Activated CD4-positive, alpha-beta memory T cell treated with anti-CD3 and anti-CD28 coated beads for 36 hours (primary cell): ENCODE data around the gene CADPS. TPM values are rescaled to one million over a fixed set of nuclear protein-coding genes. Genes with fewer than 3 reads are reported as not detected.

Source experiments
- CTCF ChIA-PET: fragments of 350-600 bp; sonication (Branson Sonifier 250); formaldehyde crosslinking; loops from one replicate; lab custom pipeline; 2021; ENCODE audit warnings: antibody characterized with exemption, inconsistent platforms; lab: Charles Lee
- POLR2A ChIA-PET: fragments of 350-600 bp; sonication (Branson Sonifier 250); formaldehyde crosslinking; loops from one replicate; lab custom pipeline; 2021; ENCODE audit warnings: antibody characterized with exemption; lab: Charles Lee
- DNase-seq: peaks from one replicate; pipeline ENCODE4 v3.0.0-alpha.2; 2020
- H3K27ac Mint-ChIP-seq: one replicate; pipeline ENCODE4 v1.8.0; 2021; ENCODE audit warnings: mixed read lengths
- H3K27me3 Mint-ChIP-seq: one replicate; pipeline ENCODE4 v1.8.0; 2021; ENCODE audit warnings: mixed read lengths
- H3K36me3 Mint-ChIP-seq: one replicate; pipeline ENCODE4 v1.8.0; 2021; ENCODE audit warnings: mixed read lengths
- H3K4me1 Mint-ChIP-seq: one replicate; pipeline ENCODE4 v1.8.0; 2021; ENCODE audit warnings: low read depth, mixed read lengths
- H3K4me3 Mint-ChIP-seq: one replicate; pipeline ENCODE4 v1.8.0; 2021; ENCODE audit warnings: mild to moderate bottlenecking, mixed read lengths
- H3K9me3 Mint-ChIP-seq: one replicate; pipeline ENCODE4 v1.8.0; 2021; ENCODE audit warnings: mixed read lengths
- intact Hi-C: fragments of 100-400 bp; cut with micrococcal nuclease; formaldehyde crosslinking; loops from one replicate; pipeline ENCODE4 v1.15.1; 2023
- total RNA-seq, 2 experiments: library from RNA; stranded (reverse); gene quantifications; one replicate each; pipeline ENCODE4 v1.2.3, GENCODE V29; 2021

Gene CADPS
- total RNA-seq, 2 experiments from 2014 or later, result not detected

GRCh38 chr3:62630664-62631063, 244.6 kb downstream of the CADPS start:
- no peak overlapping the region for H3K4me3 Mint-ChIP-seq
- no peaks in the 10 kb centered on the region for H3K9me3 Mint-ChIP-seq
- H3K4me1 Mint-ChIP-seq, result no peaks in the 10 kb centered on the region
- ChIA-PET POLR2A (no interaction called here), CTCF (no interaction called here)
- H3K36me3 Mint-ChIP-seq, result no peaks in the 10 kb centered on the region
- peaks cover 1% of the 10 kb centered on the region for H3K27me3 Mint-ChIP-seq
- no peak overlapping the region for H3K27ac Mint-ChIP-seq
- no peak for DNase-seq
- intact Hi-C loops, result no loop called here

- no peaks in the 10 kb centered on the region for H3K36me3 Mint-ChIP-seq
- no peaks in the 10 kb centered on the region for H3K9me3 Mint-ChIP-seq
- DNase-seq, result no peak
- ChIA-PET CTCF (no interaction called here), POLR2A (no interaction called here)
- peaks cover 3% of the 10 kb centered on the region for H3K27me3 Mint-ChIP-seq
- H3K27ac Mint-ChIP-seq, result no peak overlapping the region
- intact Hi-C loops, result no loop called here
- no peak overlapping the region for H3K4me3 Mint-ChIP-seq
- H3K4me1 Mint-ChIP-seq, result no peaks in the 10 kb centered on the region
Observed at GRCh38 chr3:62625268-62625667, 249.9 kb downstream of the CADPS start.

GRCh38 chr3:62624185-62624584, 251.0 kb downstream of the CADPS start:
- Mint-ChIP-seq H3K27ac (no peak overlapping the region), H3K36me3 (no peaks in the 10 kb centered on the region), H3K4me1 (no peaks in the 10 kb centered on the region), H3K4me3 (no peak overlapping the region), H3K9me3 (no peaks in the 10 kb centered on the region), H3K27me3 (peaks cover 3% of the 10 kb centered on the region)
- POLR2A ChIA-PET, result no interaction called here
- CTCF ChIA-PET, result no interaction called here
- intact Hi-C loops, result loop anchor here (5.0 kb wide), 1 partner anchor 608 kb away; no protein-coding TSS in a partner anchor
- DNase-seq, result no peak

GRCh38 chr3:62622553-62623174, 252.6 kb downstream of the CADPS start:
- Mint-ChIP-seq H3K4me3 (no peak overlapping the region), H3K27ac (no peak overlapping the region), H3K36me3 (no peaks in the 10 kb centered on the region), H3K9me3 (no peaks in the 10 kb centered on the region), H3K27me3 (peaks cover 3% of the 10 kb centered on the region), H3K4me1 (no peaks in the 10 kb centered on the region)
- ChIA-PET POLR2A (no interaction called here), CTCF (interaction anchor here (0.7 to 1.5 kb wide), 4 partner anchors 44 to 1196 kb away, joined by 3 to 7 read pairs (median 4); partner anchors contain the start of gene C3orf49)
- intact Hi-C loops, result loop anchor here (5.0 kb wide), 1 partner anchor 610 kb away; no protein-coding TSS in a partner anchor
- DNase-seq, result no peak

DNA sequence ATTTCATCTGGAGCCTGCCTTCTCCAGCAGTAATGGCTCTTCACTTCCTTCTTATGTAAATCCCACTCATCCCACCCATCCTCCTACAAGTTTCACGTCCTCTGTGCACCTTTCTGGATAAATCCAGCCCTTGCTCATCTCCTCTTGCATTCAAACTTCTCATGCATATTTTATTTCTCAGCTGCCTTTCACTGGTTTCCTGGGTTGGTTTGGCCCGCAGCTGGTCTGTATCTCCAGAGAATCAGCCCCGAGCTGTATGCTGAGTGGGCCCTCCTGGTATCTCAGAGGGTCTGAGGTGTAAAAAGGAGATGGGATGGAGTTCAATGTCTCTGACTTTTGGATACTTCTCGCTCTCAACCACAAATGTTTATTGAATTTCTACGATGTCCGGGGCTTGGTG, 253.3 kb downstream of the CADPS start:
- Mint-ChIP-seq H3K4me1 (no peaks in the 10 kb centered on the region), H3K9me3 (no peaks in the 10 kb centered on the region)
- POLR2A ChIA-PET, result no interaction called here

DNA sequence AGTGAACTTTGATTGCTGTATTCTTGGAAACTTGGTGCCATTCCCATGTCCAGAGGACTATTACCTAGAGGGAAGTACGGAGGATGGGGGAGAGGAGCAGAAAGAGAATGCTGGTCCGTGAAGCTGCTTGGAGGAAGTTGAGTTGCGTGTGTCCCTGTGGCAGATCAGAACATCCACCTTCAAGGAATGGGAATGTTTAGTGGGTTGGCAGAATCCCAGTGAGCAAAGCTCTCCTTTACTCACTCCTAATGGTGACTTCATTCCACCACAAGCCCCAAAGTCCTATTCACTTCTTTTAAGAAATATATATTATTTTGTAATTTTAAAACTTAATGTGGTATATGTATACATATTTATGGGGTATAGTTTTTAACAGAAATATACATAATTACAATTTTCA, 254.0 kb downstream of the CADPS start:
- Mint-ChIP-seq H3K27me3 (peaks cover 5% of the 10 kb centered on the region), H3K4me1 (no peaks in the 10 kb centered on the region), H3K4me3 (no peak overlapping the region), H3K9me3 (no peaks in the 10 kb centered on the region), H3K27ac (no peak overlapping the region), H3K36me3 (no peaks in the 10 kb centered on the region)
- intact Hi-C loops, result loop anchor here (5.0 kb wide), 1 partner anchor 611 kb away; no protein-coding TSS in a partner anchor
- ChIA-PET CTCF (interaction anchor here (0.6 to 1.5 kb wide), 2 partner anchors 527 to 1197 kb away, joined by 3 to 7 read pairs; partner anchors contain the start of gene C3orf49), POLR2A (no interaction called here)
- DNase-seq, result no peak

More for the DNA sequence above, 253.3 kb downstream of the CADPS start:
- H3K27ac Mint-ChIP-seq, result no peak overlapping the region
- CTCF ChIA-PET, result interaction anchor here (0.6 to 1.5 kb wide), 5 partner anchors 44 to 1197 kb away, joined by 3 to 7 read pairs (median 3); partner anchors contain the start of gene C3orf49
- H3K27me3 Mint-ChIP-seq, result peaks cover 3% of the 10 kb centered on the region
- H3K36me3 Mint-ChIP-seq, result no peaks in the 10 kb centered on the region
- no peak overlapping the region for H3K4me3 Mint-ChIP-seq
- intact Hi-C loops, result loop anchor here (5.0 kb wide), 1 partner anchor 610 kb away; no protein-coding TSS in a partner anchor
- no peak for DNase-seq

GRCh38 chr3:62615258-62615849, 259.9 kb downstream of the CADPS start:
- H3K4me1 Mint-ChIP-seq, result no peaks in the 10 kb centered on the region
- H3K27me3 Mint-ChIP-seq, result peaks cover 3% of the 10 kb centered on the region
- H3K27ac Mint-ChIP-seq, result no peak overlapping the region
- no peak overlapping the region for H3K4me3 Mint-ChIP-seq
- H3K9me3 Mint-ChIP-seq, result no peaks in the 10 kb centered on the region
- no peaks in the 10 kb centered on the region for H3K36me3 Mint-ChIP-seq
- CTCF ChIA-PET, result no interaction called here
- DNase-seq, result no peak
- POLR2A ChIA-PET, result no interaction called here
- intact Hi-C loops, result no loop called here

GRCh38 chr3:62614527-62614926, 260.7 kb downstream of the CADPS start:
- Mint-ChIP-seq H3K27me3 (peaks cover 3% of the 10 kb centered on the region), H3K4me1 (no peaks in the 10 kb centered on the region), H3K4me3 (no peak overlapping the region), H3K27ac (no peak overlapping the region), H3K36me3 (no peaks in the 10 kb centered on the region), H3K9me3 (no peaks in the 10 kb centered on the region)
- DNase-seq, result no peak
- POLR2A ChIA-PET, result no interaction called here
- CTCF ChIA-PET, result no interaction called here
- intact Hi-C loops, result no loop called here

GRCh38 chr3:62611541-62612240, 263.5 kb downstream of the CADPS start:
- Mint-ChIP-seq H3K9me3 (no peaks in the 10 kb centered on the region), H3K36me3 (no peaks in the 10 kb centered on the region), H3K4me3 (no peak overlapping the region), H3K27me3 (peaks cover 3% of the 10 kb centered on the region), H3K27ac (no peak overlapping the region), H3K4me1 (no peaks in the 10 kb centered on the region)
- intact Hi-C loops, result no loop called here
- ChIA-PET POLR2A (no interaction called here), CTCF (no interaction called here)
- no peak for DNase-seq

DNA sequence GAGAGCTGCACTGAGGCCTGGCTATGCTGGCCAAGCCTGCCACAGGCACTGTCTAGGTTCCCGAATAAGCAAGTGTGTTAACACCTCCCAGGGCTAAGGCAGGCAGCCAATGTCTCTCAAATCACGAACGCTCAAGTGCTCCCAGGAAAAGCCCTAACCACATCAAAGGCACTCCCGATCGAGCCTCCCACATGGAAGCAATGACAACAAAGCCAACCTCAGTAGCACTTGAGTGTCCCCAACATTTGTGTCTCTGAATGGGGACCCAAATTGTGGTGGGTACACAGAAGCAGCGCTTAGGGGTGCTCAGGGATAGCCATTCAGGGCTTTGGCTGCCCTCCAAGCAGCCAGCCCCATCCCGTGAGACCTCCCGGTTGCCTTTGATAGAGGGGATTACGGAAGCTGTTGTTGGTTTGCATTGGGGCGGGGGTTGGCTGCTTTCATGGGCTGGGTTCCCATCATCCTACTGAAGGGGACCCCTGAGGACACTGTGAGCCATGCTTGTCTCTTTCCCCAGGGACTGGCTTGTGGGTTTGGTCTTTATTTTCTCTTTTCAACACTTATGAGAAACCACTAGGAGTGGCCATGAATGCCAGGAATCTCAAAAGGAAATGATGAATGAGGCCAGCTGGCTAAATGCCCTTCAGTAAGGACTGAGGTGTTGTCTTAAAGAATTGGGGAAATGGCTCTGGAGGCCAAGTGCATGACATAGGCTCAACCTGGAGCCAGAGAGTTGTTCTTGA, 267.8 kb downstream of the CADPS start:
- no peaks in the 10 kb centered on the region for H3K9me3 Mint-ChIP-seq
- intact Hi-C loops, result no loop called here
- no peaks in the 10 kb centered on the region for H3K27me3 Mint-ChIP-seq
- H3K4me1 Mint-ChIP-seq, result no peaks in the 10 kb centered on the region
- H3K36me3 Mint-ChIP-seq, result no peaks in the 10 kb centered on the region
- POLR2A ChIA-PET, result no interaction called here
- no peak overlapping the region for H3K27ac Mint-ChIP-seq
- no peak overlapping the region for H3K4me3 Mint-ChIP-seq
- DNase-seq, result no peak
- CTCF ChIA-PET, result no interaction called here

- H3K9me3 Mint-ChIP-seq, result no peaks in the 10 kb centered on the region
- H3K36me3 Mint-ChIP-seq, result no peaks in the 10 kb centered on the region
- POLR2A ChIA-PET, result no interaction called here
- no peaks in the 10 kb centered on the region for H3K27me3 Mint-ChIP-seq
- no peak overlapping the region for H3K4me3 Mint-ChIP-seq
- no peak for DNase-seq
- CTCF ChIA-PET, result no interaction called here
- no peaks in the 10 kb centered on the region for H3K4me1 Mint-ChIP-seq
- H3K27ac Mint-ChIP-seq, result no peak overlapping the region
- intact Hi-C loops, result no loop called here
Observed at GRCh38 chr3:62605413-62606068, 269.7 kb downstream of the CADPS start.
